H9 (cell line): ENCODE measurements around the gene SOX8. TPM values are rescaled to one million over a fixed set of nuclear protein-coding genes. Genes with fewer than 3 reads are reported as not detected.

Experiments used
- DNase-seq: peaks from one replicate; pipeline ENCODE4 v3.0.0-alpha.2; 2017
- H2AFZ ChIP-seq: one replicate; pipeline ENCODE4 v1.6.1; 2013; ENCODE audit warnings: mild to moderate bottlenecking, low read length, control low read depth, moderate library complexity
- H2AK5ac ChIP-seq: 2 replicates; pipeline ENCODE4 v1.6.1; 2013; ENCODE audit warnings: low read length, control low read depth, mixed read lengths; ENCODE audit not compliant: insufficient read length
- H2BK120ac ChIP-seq: one replicate; pipeline ENCODE4 v1.6.1; 2013; ENCODE audit warnings: low read depth, mild to moderate bottlenecking, low read length, control low read depth, inconsistent platforms; ENCODE audit not compliant: poor library complexity, severe bottlenecking
- H2BK12ac ChIP-seq: 2 replicates; pipeline ENCODE4 v1.6.1; 2013; ENCODE audit warnings: low read length, control low read depth, mixed read lengths, low read depth; ENCODE audit not compliant: insufficient read length
- H2BK15ac ChIP-seq: 2 replicates; pipeline ENCODE4 v1.6.1; 2013; ENCODE audit warnings: low read depth, low read length, control low read depth
- H2BK20ac ChIP-seq: one replicate; pipeline ENCODE4 v1.6.1; 2013; ENCODE audit warnings: low read depth, mild to moderate bottlenecking, low read length, control low read depth, inconsistent platforms; ENCODE audit not compliant: poor library complexity, severe bottlenecking
- H2BK5ac ChIP-seq: 2 replicates; pipeline ENCODE4 v1.6.1; 2013; ENCODE audit warnings: low read length, control low read depth, mixed read lengths; ENCODE audit not compliant: insufficient read length
- H3K14ac ChIP-seq: 2 replicates; pipeline ENCODE4 v1.6.1; 2013; ENCODE audit warnings: low read length, control low read depth; ENCODE audit not compliant: insufficient read depth
- H3K18ac ChIP-seq: 2 replicates; pipeline ENCODE4 v1.6.1; 2013; ENCODE audit warnings: low read depth, mild to moderate bottlenecking, mixed read lengths, low read length, control low read depth; ENCODE audit not compliant: insufficient read length
- H3K23ac ChIP-seq: 2 replicates; pipeline ENCODE4 v1.6.1; 2013; ENCODE audit warnings: low read length, control low read depth, mixed read lengths, low read depth; ENCODE audit not compliant: insufficient read length
- H3K23me2 ChIP-seq: 2 replicates; pipeline ENCODE4 v1.6.1; 2013; ENCODE audit warnings: low read depth, mild to moderate bottlenecking, mixed read lengths, low read length, control low read depth; ENCODE audit not compliant: insufficient read length, poor library complexity, severe bottlenecking
- H3K27ac ChIP-seq: 2 replicates; pipeline ENCODE4 v1.5.1; 2013; ENCODE audit warnings: low read length, control low read depth, mixed read lengths, low read depth; ENCODE audit not compliant: insufficient read length
- H3K27me3 ChIP-seq: 2 replicates; pipeline ENCODE4 v1.6.1; 2013; ENCODE audit warnings: low read length, control low read depth, inconsistent platforms; ENCODE audit not compliant: insufficient read depth
- H3K4ac ChIP-seq: 2 replicates; pipeline ENCODE4 v1.6.1; 2013; ENCODE audit warnings: low read depth, mild to moderate bottlenecking, control low read depth, inconsistent platforms, low read length, moderate library complexity
- H3K4me1 ChIP-seq: 2 replicates; pipeline ENCODE4 v1.6.1; 2013; ENCODE audit warnings: low read length, control low read depth, inconsistent platforms; ENCODE audit not compliant: insufficient read depth
- H3K4me2 ChIP-seq: 2 replicates; pipeline ENCODE4 v1.6.1; 2013; ENCODE audit warnings: low read length, control low read depth, mixed read lengths; ENCODE audit not compliant: insufficient read length, insufficient read depth
- H3K56ac ChIP-seq: 2 replicates; pipeline ENCODE4 v1.6.1; 2013; ENCODE audit warnings: low read depth, mild to moderate bottlenecking, mixed read lengths, low read length, control low read depth; ENCODE audit not compliant: insufficient read length
- H3K79me1 ChIP-seq: 2 replicates; pipeline ENCODE4 v1.6.1; 2013; ENCODE audit warnings: low read depth, mild to moderate bottlenecking, moderate library complexity, low read length, control low read depth, inconsistent platforms; ENCODE audit not compliant: insufficient read depth, poor library complexity, severe bottlenecking
- H3K79me2 ChIP-seq: 2 replicates; pipeline ENCODE4 v1.6.1; 2013; ENCODE audit warnings: low read length, control low read depth, inconsistent platforms; ENCODE audit not compliant: insufficient read depth
- H3K9ac ChIP-seq: 2 replicates; pipeline ENCODE4 v1.6.1; 2013; ENCODE audit warnings: low read length, control low read depth, mixed read lengths; ENCODE audit not compliant: insufficient read length; ENCODE audit errors: extremely low read depth
- H3K9me3 ChIP-seq: one replicate; pipeline ENCODE4 v1.6.1; 2013; ENCODE audit warnings: low read depth, low read length, inconsistent platforms; ENCODE audit not compliant: control insufficient read depth
- H3T11ph ChIP-seq: one replicate; pipeline ENCODE4 v1.6.1; 2013; ENCODE audit warnings: mild to moderate bottlenecking, low read length, control low read depth, inconsistent platforms
- H4K20me1 ChIP-seq: one replicate; pipeline ENCODE4 v1.6.1; 2013; ENCODE audit not compliant: control insufficient read depth, insufficient read length, insufficient read depth
- H4K5ac ChIP-seq: 2 replicates; pipeline ENCODE4 v1.6.1; 2013; ENCODE audit warnings: low read depth, mild to moderate bottlenecking, mixed read lengths, low read length, control low read depth; ENCODE audit not compliant: insufficient read length
- H4K8ac ChIP-seq: replicated peaks from 2 replicates; pipeline ENCODE4 v1.6.1; 2013; ENCODE audit warnings: low read length, control low read depth, mixed read lengths, low read depth; ENCODE audit not compliant: insufficient read length
- H4K91ac ChIP-seq: 2 replicates; pipeline ENCODE4 v1.6.1; 2013; ENCODE audit warnings: low read depth, mild to moderate bottlenecking, moderate library complexity, mixed read lengths, low read length, control low read depth; ENCODE audit not compliant: insufficient read length
- H3K27ac Mint-ChIP-seq, 3 experiments: 2 replicates in 2 of 3; 3 replicates in 1 of 3; pipeline ENCODE4 v1.8.0; 2020 to 2021; ENCODE audit warnings: mixed read lengths in 3 of 3, mild to moderate bottlenecking in 1 of 3, moderate library complexity in 1 of 3
- H3K27me3 Mint-ChIP-seq: 2 replicates; pipeline ENCODE4 v1.8.0; 2021; ENCODE audit warnings: low read depth, mild to moderate bottlenecking, moderate library complexity, mixed read lengths
- H3K36me3 Mint-ChIP-seq, 3 experiments: 2 replicates in 2 of 3; 3 replicates in 1 of 3; pipeline ENCODE4 v1.8.0; 2020 to 2021; ENCODE audit warnings: low read depth in 3 of 3, mixed read lengths in 3 of 3; ENCODE audit not compliant: insufficient read depth in 1 of 3
- H3K4me1 Mint-ChIP-seq, 2 experiments: 2 replicates each; pipeline ENCODE4 v1.8.0; 2020; ENCODE audit warnings: mixed read lengths in 2 of 2
- H3K4me3 Mint-ChIP-seq, 2 experiments: 2 replicates in 1 of 2; 3 replicates in 1 of 2; pipeline ENCODE4 v1.8.0; 2020 to 2021; ENCODE audit warnings: mild to moderate bottlenecking in 2 of 2, mixed read lengths in 2 of 2, moderate library complexity in 1 of 2
- H3K9me3 Mint-ChIP-seq, 2 experiments: 2 replicates in 1 of 2; 3 replicates in 1 of 2; pipeline ENCODE4 v1.8.0; 2020; ENCODE audit warnings: mild to moderate bottlenecking in 2 of 2, mixed read lengths in 2 of 2, moderate library complexity in 1 of 2
- WGBS: extraction: QIAGEN DNeasy Blood & Tissue Kit; methylation state at CpG from one replicate; pipeline ENCODE4 v1.1.7; 2013; ENCODE audit warnings: missing lambda C conversion rate, low lambda C conversion rate, mixed read lengths; ENCODE audit not compliant: insufficient read length; ENCODE audit errors: extremely low coverage; 5-methylcytosine and 5-hydroxymethylcytosine counted together
- total RNA-seq: library from RNA; stranded (reverse); gene quantifications from 2 replicates; pipeline ENCODE4 v1.2.1, GENCODE V29; 2021
- TF ChIP-seq, protein P1 (sequence below): fragments of 200-600 bp; sonication (generic); conservative IDR thresholded peaks from 3 replicates; pipeline ENCODE4 v1.8.0; 2021; ENCODE audit warnings: antibody characterized with exemption, mild to moderate bottlenecking

SOX8 gene
- total RNA-seq, 1 experiment from 2014 or later = 8.9 TPM

DNA sequence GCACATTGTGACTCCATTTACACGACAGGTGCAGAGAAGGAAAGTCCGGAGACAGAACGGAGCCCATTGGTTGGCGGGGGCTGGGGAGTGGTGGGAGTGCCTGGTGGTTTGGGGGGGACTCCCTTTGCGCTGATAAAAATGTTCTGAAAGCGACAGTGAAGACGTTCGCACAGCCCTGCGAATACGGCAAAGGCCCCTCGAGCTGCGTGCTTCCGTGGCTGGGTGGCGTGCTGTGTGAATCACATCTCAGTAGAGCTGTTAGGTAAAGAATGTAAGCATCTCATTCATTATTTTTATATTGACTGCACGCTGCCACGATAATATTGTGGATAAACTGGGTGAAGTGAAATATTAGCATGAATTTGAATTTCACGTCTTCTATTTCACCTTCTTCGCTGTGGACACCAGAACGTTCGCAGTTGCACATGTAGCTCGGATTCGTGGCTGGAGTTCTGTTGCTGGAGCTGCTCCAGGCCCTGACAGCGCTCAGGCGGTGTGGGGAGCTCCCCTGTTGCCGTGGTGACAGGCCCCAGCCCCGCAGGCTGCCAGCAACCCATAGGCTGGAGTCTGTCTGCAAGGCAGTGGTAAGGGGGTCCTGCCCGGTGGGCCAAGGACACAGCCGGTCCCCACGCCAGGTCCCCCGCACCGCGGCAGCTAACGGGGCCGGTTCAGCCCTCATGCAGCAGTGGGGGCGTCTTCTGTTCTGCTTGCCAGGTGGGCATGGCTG, 44.6 kb downstream of the SOX8 start:
- Histone ChIP-seq H3K4me1 (no peaks in the 10 kb centered on the region), H3K27me3 (no peaks in the 10 kb centered on the region), H3K23ac (no peak overlapping the region), H4K91ac (no peak overlapping the region), H2BK15ac (no peak overlapping the region), H2BK12ac (no peak overlapping the region), H2BK20ac (no peak overlapping the region), H3K9me3 (no peaks in the 10 kb centered on the region), H3K56ac (no peak overlapping the region), H3K14ac (no peak overlapping the region), H4K20me1 (no peaks in the 10 kb centered on the region), H3K18ac (no peak overlapping the region), H3K4ac (no peak overlapping the region), H3K23me2 (no peaks in the 10 kb centered on the region), H3K9ac (no peak overlapping the region), H3K27ac (no peak overlapping the region), H4K8ac (no peak overlapping the region), H2BK5ac (no peak overlapping the region), H4K5ac (no peak overlapping the region), H2AFZ (no peak overlapping the region), H2BK120ac (no peak overlapping the region), H3K79me2 (no peaks in the 10 kb centered on the region), H3K4me2 (no peak overlapping the region), H3K79me1 (no peaks in the 10 kb centered on the region), H3T11ph (no peak overlapping the region), H2AK5ac (no peak overlapping the region)
- Mint-ChIP-seq H3K27ac (no peak overlapping the region; a peak in 1 of 7 replicates), H3K27me3 (peaks cover 4% of the 10 kb centered on the region), H3K4me3 (no peak overlapping the region), H3K36me3 (no peaks in the 10 kb centered on the region), H3K9me3 (no peaks in the 10 kb centered on the region), H3K4me1 (no peaks in the 10 kb centered on the region)
- no peak for DNase-seq
- TF ChIP-seq, protein P1, sequence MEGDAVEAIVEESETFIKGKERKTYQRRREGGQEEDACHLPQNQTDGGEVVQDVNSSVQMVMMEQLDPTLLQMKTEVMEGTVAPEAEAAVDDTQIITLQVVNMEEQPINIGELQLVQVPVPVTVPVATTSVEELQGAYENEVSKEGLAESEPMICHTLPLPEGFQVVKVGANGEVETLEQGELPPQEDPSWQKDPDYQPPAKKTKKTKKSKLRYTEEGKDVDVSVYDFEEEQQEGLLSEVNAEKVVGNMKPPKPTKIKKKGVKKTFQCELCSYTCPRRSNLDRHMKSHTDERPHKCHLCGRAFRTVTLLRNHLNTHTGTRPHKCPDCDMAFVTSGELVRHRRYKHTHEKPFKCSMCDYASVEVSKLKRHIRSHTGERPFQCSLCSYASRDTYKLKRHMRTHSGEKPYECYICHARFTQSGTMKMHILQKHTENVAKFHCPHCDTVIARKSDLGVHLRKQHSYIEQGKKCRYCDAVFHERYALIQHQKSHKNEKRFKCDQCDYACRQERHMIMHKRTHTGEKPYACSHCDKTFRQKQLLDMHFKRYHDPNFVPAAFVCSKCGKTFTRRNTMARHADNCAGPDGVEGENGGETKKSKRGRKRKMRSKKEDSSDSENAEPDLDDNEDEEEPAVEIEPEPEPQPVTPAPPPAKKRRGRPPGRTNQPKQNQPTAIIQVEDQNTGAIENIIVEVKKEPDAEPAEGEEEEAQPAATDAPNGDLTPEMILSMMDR = no peak
- no CpG with 5 or more reads among the region's 35 CpGs for WGBS
